HG02678 (cell line): Measurements from ENCODE around the gene ATP8B4.

Experiments
- ATAC-seq: cut with Tn5 transposase; IDR thresholded peaks from one replicate; pipeline ENCODE4 v1.9.1; 2021; ENCODE audit warnings: mild to moderate bottlenecking, moderate library complexity; ENCODE audit not compliant: unreplicated experiment

The ATP8B4 gene

GRCh38 chr15:49901996-49902684 lies 216.9 kb downstream of the ATP8B4 start:
- ATAC-seq, result no peak

DNA sequence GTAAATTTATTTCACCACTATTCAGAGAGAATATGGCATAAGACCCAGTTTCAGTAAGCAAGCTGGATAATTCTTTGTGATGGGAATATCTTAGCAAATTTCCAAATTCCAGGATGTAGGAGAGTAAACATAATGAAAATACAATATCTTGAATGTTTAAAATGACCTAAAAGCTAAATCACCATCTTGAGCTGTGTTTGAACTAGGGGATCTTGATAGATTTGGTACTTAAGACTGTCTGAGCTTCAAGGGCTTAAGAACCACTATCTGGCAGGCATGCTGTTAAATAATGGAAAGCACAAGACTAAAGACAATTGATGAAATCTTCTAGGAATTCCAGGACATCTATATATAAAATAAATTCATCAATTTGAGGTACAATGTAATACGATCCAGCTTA lies 217.7 kb downstream of the ATP8B4 start:
- ATAC-seq, result no peak

DNA sequence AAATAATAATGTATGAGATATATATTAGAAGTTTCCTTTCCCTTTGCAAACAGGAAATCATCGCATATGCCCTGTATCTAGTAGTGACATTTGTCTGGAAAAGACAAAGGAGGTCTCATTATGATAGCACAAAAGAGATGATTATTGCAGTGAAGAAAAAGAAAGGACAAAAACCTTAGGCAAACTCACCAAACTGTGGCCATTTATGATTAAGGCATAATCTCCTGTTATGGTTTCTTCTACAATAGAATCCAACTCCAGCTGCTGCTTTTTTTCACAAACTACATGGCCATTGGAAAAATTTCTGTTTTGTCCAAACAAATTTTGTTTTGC lies 218.2 kb downstream of the ATP8B4 start:
- no peak for ATAC-seq

DNA sequence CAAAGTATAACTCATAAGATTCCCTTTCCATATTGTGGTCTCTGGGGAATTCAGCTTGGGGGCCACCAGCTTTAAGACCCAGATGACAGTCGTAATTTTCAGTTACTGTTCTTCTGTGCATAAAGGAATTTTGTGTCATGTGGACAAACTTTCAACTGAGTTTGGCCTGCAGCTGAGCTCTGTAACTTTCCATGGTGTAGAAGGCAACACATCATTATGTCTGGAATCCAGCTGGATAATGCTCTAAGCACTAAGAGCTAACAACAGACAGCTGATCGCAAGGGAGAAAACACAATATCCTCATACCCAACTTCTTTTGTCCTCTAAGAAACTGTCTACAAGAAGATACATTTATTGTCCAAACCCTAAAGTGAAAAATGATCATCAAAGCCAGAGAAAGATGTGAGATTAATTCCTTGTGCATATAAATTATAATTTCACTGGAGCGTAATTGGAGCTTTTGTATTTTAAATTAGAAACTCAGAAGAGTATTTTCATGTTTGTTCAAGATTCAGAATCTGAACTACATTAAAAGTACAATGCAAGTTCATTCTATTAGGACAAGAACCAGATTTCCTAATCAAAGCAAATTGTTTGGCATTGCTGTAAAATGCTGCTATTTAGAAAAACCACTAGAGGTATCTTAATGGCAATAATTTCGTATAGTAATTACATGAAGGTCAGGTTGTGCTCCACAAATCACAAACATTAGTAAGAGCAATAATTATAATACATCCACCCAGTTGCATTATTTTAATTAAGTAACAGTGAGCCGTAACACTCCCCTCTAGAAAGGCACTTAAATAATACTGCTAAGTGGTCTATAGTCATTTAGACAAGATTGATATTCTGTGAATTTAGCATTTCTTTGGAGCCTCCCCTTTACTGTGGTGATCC lies 218.8 kb downstream of the ATP8B4 start:
- ATAC-seq, result no peak

- ATAC-seq, result no peak
Measured at GRCh38 chr15:49898575-49899283, 220.3 kb downstream of the ATP8B4 start.

DNA sequence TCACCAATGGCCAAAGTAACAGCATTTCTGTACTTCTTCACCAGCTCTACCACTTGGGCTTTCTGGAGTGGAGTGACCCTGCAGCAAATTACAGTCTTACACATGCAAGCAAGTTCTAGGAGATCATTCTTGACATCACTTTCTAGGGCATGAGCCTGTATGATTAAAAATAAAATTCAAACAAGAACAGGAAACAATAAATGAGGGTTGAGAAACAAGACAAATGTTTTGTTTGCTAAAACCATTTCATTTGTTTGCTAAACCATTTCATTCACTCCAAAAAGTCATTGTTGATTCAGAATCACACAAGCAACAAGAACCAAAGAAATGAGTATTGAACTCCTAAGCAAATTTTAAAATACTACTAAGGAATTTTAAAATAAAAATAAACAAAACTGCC lies 220.9 kb downstream of the ATP8B4 start:
- ATAC-seq, result no peak

- no peak for ATAC-seq
Measured at GRCh38 chr15:49895347-49896223, 223.4 kb downstream of the ATP8B4 start.

DNA sequence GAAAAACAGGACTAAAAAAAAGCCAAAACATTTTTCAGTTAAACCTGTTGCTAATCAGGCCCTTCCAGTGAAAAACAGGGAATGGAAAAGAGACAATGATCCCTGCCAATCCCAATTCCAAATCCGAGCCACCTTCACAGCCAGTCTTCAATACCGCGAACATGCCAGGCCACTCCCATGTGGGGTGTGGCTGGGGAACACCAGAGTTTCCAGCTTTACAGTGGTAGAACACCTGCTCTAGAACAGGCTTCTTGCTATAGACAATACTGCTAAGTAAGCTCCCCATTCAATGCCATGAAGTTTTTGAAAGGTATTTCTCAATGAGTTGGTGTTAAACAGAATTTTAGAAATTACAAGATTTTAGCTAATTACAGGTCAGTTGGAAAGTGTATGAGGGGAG lies 228.3 kb downstream of the ATP8B4 start:
- no peak for ATAC-seq

DNA sequence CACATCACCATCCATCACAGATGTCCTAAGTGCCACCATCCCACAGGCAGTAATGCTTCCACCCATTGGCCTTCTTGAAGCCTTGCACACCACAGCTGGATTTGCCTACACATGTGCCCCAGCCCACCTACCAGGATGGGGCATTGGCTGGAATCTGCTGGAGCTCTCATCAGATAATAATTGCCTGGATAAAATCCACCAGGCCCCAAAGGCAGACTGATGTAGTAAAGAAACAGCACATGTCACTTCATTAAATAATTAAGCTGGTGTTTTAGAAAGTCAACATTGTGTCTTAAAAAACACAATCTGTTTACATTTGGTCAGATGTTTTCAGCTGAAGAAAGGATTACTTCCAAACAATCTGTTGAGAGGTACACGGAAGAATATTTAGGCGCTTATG lies 229.5 kb downstream of the ATP8B4 start:
- ATAC-seq, result no peak

DNA sequence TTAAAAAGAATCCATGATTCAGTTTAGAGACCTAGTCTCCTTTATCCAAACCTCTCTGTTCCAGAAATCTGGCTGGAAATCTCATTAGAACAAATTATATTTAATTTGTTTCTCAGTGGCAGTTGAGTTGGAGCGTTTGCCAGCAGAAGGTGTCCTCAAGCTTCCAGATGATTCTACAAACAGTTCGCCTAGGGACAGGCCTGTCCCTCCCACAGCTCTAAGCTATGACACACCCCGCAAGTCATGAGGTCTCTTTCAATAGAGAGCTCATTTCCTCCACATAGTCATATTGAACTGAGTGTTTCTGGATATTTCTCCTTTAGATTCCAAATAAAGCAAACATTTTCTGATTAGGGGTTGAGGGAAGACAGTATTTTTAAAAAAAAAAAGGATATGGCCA lies 230.3 kb downstream of the ATP8B4 start:
- no peak for ATAC-seq

DNA sequence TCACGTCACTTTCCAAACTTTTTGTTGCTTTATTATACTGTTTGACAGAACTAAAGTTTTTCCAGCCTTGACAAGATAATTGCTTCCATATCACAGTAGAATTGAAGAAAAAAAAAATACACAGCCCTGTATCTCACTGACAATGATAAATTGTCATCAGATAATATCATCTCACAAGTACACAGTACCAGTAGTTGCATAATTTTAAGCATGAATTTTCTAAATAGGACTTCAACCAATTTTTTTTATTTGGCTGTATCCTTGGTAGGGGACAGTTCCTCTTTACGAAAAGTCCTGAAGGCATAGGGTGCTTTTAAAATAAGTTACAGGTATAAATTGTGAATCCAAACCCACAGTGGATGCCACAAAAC lies 230.7 kb downstream of the ATP8B4 start:
- ATAC-seq, result no peak

DNA sequence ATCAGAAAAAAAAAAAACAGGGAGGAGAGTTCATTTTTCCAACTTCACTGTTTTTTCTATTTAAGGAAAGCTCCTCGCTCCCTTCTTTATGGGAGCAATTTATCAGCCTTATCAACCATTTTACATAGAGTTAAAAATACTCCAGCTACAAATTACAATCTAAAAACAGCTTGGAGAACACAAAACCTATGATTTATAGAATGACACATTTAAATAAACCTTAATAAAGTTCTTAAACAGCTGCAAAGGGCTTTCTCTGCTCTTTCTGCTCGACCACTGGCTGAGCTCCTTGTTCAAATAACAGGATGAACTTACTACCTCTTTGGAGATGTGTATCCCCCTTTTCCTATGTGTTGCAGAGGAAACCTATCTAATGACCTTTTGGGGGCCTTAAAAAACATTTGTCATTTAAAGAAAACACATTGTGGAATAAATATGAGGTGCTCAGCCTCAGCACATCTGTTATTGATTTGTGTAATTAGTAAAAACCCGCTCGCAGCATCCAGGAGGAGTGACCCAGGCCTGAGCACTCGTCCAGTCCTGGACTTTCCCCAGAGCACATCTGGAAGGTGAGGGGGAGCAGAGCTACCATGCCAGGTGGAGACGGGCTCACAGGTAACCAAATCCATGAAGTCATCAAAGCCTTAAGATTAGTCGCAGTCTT lies 231.2 kb downstream of the ATP8B4 start:
- ATAC-seq, result no peak

DNA sequence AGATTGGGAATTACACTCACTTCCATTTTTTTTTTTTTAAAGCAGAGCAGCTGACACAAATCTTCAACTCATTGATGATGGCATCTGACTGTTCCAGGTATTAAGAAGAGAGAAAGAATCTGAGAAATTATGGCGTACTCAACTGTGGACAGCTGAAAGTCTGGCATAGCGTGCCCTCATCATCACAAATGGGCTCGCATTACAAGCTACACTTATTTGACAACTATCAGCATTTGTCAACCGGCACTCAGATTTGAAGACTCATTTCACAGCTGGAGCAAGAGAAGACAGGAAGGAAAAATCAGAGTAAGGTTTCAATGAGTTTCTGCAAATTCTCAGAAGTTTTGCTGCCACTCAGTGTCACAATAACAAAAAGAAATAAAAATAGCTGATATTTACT lies 235.9 kb downstream of the ATP8B4 start:
- ATAC-seq, result no peak

- ATAC-seq, result no peak
Measured at GRCh38 chr15:49881866-49882265, 237.2 kb downstream of the ATP8B4 start.

GRCh38 chr15:49881433-49881832 lies 237.6 kb downstream of the ATP8B4 start:
- ATAC-seq, result no peak

- ATAC-seq, result no peak
Measured at GRCh38 chr15:49877873-49878521, 241.0 kb downstream of the ATP8B4 start.

DNA sequence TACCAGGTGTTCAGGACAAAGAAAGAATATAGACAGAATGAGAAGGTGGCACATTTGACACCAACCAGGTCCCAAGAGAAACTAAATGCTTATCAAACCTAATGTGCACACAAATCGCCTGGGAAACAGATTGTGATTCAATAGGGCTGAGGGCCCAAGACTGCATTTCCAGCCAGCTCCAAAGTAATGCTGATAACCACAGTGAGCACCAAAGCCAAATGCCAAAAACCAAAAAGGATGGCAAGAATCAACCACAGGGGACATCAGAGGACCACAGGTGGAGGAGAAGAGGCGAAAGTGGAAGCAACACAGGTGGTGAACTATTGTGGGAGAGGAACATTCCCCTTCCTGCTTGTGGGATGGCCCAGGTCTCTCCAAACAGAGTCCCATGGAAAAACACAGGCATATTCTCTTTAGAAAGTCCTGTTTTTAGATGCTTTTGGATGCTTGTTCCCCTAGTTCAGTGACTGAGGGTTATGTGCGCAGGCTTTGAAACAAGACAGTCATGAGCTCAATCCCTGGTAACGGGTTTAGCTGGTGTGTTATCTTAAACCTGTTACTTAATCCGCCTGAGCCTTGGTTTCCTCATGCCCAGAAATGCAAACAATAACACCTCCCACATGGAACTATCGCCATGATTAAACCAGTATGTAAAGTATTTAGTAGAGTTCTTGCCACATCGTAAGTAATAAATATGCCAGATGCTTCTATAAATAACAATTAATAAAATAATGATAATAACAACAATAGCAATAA lies 241.7 kb downstream of the ATP8B4 start:
- ATAC-seq, result no peak

GRCh38 chr15:49876401-49877038 lies 242.5 kb downstream of the ATP8B4 start:
- no peak for ATAC-seq

- no peak for ATAC-seq
Measured at GRCh38 chr15:49875392-49875791, 243.6 kb downstream of the ATP8B4 start.
